ENCODE results near the gene MCF2L. TPM values are rescaled to one million over a fixed set of nuclear protein-coding genes. Genes with fewer than 3 reads are reported as not detected.

MCF2L gene
- total RNA-seq, 4 donors from 2014 or later: 12.8 to 169 (median 41.5) TPM

- TF ChIP-seq CTCF (IDR thresholded peaks at IDR 0.05): no peak
- DNase-seq (ENCODE audit: low spot score) (no peak), ATAC-seq (ENCODE audit: low FRiP score) (no peak)
Observed at GRCh38 chr13:113119166-113119821, 150.3 kb downstream of the MCF2L start.

GRCh38 chr13:113119822-113120189, 150.8 kb downstream of the MCF2L start:
- ATAC-seq (ENCODE audit: low FRiP score) (no peak), DNase-seq (ENCODE audit: low spot score) (no peak)
- no peak for TF ChIP-seq CTCF (IDR thresholded peaks at IDR 0.05)

GRCh38 chr13:113120300-113121182, 151.5 kb downstream of the MCF2L start:
- ATAC-seq (ENCODE audit: low FRiP score) (no peak), DNase-seq (ENCODE audit: low spot score) (no peak)
- no peak for TF ChIP-seq CTCF (IDR thresholded peaks at IDR 0.05)

- no peak for TF ChIP-seq CTCF (IDR thresholded peaks at IDR 0.05)
- no peak for DNase-seq (ENCODE audit: low spot score)
- ATAC-seq (ENCODE audit: low FRiP score): no peak
Observed at GRCh38 chr13:113121183-113121927, 152.3 kb downstream of the MCF2L start.

- TF ChIP-seq CTCF (IDR thresholded peaks at IDR 0.05): no peak
- DNase-seq (ENCODE audit: low spot score): no peak
- ATAC-seq (ENCODE audit: low FRiP score): no peak
Observed at GRCh38 chr13:113121928-113122471, 153.0 kb downstream of the MCF2L start.

DNA sequence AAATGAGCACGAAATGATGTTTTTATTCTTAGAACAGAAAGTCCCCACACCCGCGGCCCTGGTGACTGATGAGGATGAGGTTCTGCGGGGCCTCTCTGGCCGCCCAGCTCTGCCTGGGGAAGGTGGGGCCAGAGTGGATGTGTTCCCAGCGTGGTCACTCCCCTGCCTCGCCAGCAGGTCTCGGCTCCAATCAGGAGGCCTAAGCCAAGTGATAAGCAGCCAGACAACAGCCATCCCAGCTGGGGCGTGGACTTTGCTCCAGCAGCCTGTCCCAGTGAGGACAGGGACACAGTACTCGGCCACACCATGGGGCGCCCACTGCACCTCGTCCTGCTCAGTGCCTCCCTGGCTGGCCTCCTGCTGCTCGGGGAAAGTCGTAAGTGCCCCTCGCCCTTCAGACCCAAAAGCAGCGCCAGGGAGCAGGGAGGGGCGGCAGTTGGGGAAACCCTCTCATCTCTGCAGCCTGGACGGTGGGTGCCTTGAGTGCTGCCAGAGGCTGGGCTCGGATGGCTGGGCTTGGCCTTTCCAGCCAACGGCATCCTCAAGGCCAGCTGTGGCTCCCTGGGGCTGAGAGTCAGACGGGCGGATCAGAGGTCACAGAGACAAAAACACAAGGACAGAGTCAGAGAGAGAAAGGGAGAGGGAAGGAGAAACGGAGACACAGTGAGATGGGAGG, 153.7 kb downstream of the MCF2L start, which contains the start of gene F10:
F10 (plus strand) TSS at position 250 of the 676 bp plus-strand sequence; CDS start at position 307, 57 bp downstream.
- peak; percentile 63 for ATAC-seq (ENCODE audit: low FRiP score)
- DNase-seq (ENCODE audit: low spot score): no peak
- TF ChIP-seq CTCF (IDR thresholded peaks at IDR 0.05): no peak

Measured in omental fat pad (tissue), 4 donors.